ENCODE data around the gene ELOF1.
A peak's percentile ranks its signal among the peaks of the same experiment; 100 is the strongest.

Gene ELOF1

DNA sequence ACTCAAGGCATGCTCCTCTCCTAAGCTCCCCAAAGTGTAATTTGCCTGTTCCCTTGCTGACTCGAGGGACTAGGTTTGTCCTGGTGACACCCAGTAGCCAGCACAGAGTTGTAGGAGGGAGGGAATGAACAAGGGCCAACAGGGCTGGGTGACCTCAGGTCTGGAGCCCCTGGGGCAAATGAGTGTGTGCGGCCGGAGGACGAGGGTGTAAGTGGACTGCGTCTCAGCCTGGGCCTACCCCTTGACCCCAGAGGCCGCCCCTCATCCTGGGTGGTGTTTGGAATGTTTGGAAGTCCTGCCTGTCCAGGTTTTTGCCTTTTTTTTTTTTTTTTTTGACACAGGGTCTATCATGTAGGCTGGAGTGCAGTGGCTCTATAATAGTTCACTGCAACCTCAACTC lies 52.1 kb downstream of the ELOF1 start:
- no peak for DNase-seq (ENCODE audit: low read depth in 1 of 2, low spot score in 1 of 2)
- no peak for TF ChIP-seq JUND (IDR thresholded peaks at IDR 0.05; ENCODE audit: low read depth)
- in situ Hi-C loops (cut with HindIII; ENCODE audit: low pct_unique_long_range_greater_than_20kb, low sequenced_read_pairs): no loop called here

DNA sequence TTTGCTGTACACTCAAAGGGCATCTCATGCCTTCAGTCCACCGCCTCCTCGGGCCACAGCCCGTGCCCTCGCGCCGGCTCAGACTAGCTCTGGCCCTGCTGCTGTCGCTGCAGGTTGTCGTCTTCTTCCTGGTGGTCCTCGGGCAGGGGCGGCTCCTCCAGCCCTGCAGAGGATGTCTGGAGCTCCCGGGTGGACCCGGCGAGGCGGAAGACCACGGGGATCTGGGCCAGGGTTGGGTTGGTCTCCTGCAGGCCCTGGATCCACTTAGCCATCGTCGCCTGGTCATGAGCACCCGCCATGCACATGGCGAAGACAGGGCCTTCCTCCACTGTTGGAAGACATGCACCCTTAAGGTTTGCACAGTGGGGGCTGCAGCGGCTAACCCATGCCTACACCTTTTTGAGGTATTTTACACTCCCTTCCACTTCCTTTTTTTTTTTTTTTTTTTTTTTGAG lies 52.9 kb downstream of the ELOF1 start:
- in situ Hi-C loops (cut with HindIII; ENCODE audit: low pct_unique_long_range_greater_than_20kb, low sequenced_read_pairs): no loop called here
- no peak for TF ChIP-seq JUND (IDR thresholded peaks at IDR 0.05; ENCODE audit: low read depth)
- DNase-seq (ENCODE audit: low read depth in 1 of 2, low spot score in 1 of 2): no peak

DNA sequence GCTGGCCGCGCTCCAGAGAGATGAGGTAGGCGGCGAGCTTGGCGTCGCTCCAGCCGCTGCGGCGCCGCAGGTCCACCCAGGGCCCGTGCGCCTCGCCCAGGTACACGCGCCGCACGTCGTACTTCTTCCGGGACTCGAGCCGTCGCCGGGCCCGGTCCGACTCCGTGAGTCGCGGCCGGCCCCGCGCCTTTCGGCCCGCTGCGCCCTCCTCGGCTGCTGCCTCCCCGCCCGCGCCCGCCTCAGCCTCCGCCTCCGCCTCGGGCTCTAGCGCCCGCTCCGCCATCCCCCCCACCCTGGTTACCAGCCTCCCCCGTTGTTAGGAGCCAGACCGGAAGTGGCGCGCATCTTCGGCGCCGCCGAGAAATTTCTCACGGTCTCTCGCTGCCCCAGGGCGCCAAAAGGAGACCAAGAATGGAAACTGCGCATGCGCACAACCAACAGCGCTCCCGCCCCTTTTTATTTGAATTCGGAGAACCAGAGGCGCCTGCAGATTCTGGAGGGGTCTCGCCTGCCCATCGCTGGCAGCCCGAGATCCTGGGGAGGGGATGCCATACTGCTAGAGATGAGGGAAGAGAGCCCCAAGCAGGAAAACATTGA lies 53.4 kb downstream of the ELOF1 start, which contains the start of gene ZNF653:
Gene ZNF653, minus strand, starts transcription at position 336 of the 597 bp plus-strand sequence. Its CDS starts 53 bp downstream, at position 283.
- DNase-seq (ENCODE audit: low read depth in 1 of 2, low spot score in 1 of 2): peak; percentile 94 to 96
- TF ChIP-seq JUND (IDR thresholded peaks at IDR 0.05; ENCODE audit: low read depth): no peak
- in situ Hi-C loops (cut with HindIII; ENCODE audit: low pct_unique_long_range_greater_than_20kb, low sequenced_read_pairs): no loop called here

DNA sequence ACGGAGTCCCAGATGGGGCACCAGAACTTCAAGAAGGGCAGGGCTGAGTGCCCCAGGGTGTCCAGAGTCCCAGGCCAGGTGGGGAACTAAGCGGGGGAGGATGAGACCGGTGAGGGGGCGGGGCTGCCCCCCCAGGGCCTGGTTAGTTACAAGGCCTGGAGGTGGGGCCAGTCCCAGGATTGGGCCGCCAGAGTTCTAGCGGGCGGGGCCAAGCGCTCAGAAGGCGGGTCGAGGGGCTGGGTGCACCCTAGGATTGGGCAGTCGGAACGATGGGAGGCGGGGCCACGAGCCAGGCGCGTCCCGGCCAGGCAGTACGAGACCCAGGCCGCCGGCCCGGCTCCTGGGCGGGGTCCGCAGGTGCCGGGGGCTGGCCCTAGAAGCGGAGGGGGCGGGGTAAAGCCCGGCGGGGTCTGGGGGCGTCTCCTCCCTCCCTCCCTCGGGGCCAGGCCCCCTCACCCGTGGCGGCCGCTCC lies 54.0 kb downstream of the ELOF1 start:
- in situ Hi-C loops (cut with HindIII; ENCODE audit: low pct_unique_long_range_greater_than_20kb, low sequenced_read_pairs): no loop called here
- TF ChIP-seq JUND (IDR thresholded peaks at IDR 0.05; ENCODE audit: low read depth): no peak
- DNase-seq (ENCODE audit: low read depth in 1 of 2, low spot score in 1 of 2): peak; percentile 89 to 96

DNA sequence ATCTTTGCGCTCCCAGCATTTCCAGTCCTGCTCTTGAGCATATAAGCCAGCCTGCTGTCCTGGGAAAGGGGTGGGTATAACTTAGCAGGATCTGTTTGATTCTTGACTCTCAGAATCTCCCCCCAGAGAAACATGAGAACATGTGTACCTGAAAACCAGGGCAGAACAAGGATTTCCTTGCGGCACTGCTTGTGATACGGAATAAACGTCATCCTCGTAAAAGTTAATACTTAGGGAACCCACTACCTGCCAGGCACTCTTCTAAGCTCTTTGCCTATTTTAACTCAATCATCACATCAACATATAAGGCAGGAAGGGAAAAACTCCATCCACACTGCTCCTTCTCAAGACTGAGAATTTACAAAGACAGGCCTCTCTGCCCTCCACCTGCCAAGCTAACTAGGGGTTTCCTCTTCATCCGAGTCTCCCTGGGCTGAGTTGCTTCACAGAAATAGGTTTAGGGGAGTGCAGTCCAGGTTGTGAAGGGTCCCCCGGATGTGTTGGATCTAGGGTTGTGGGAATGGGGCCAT lies 54.5 kb downstream of the ELOF1 start:
- in situ Hi-C loops (cut with HindIII; ENCODE audit: low pct_unique_long_range_greater_than_20kb, low sequenced_read_pairs): no loop called here
- no peak for DNase-seq (ENCODE audit: low read depth in 1 of 2, low spot score in 1 of 2)
- no peak for TF ChIP-seq JUND (IDR thresholded peaks at IDR 0.05; ENCODE audit: low read depth)

Data from T47D (cell line).